A673 (cell line): ENCODE results near the gene EXO5. TPM values are rescaled to one million over a fixed set of nuclear protein-coding genes. Genes with fewer than 3 reads are reported as not detected.

Experiments used
- BruUV-seq: library from RNA; stranded (reverse); fragments of 400-500 nt; replicated peaks from 2 replicates; lab custom pipeline; 2021; lab: Mats Ljungman, UMichigan
- CTCF ChIA-PET: fragments of 300-600 bp; sonication (Branson Sonifier 250); formaldehyde crosslinking; loops from one replicate; lab custom pipeline; 2022; ENCODE audit warnings: antibody characterized with exemption; lab: Charles Lee
- POLR2A ChIA-PET: fragments of 300-600 bp; sonication (Branson Sonifier 250); formaldehyde crosslinking; loops from one replicate; lab custom pipeline; 2022; ENCODE audit warnings: antibody characterized with exemption; ENCODE audit not compliant: low non-redundant PET; lab: Charles Lee
- DNase-seq: peaks from one replicate; pipeline ENCODE4 v3.0.0-alpha.2; 2015; ENCODE audit warnings: low spot score
- H3K27ac ChIP-seq: fragments of 200-600 bp; sonication (generic); 2 replicates; pipeline ENCODE4 v1.5.1; 2016; ENCODE audit warnings: mixed run types, low read depth, mild to moderate bottlenecking, mixed read lengths, antibody characterized with exemption, low read length; ENCODE audit not compliant: poor library complexity, severe bottlenecking
- H3K27me3 ChIP-seq: fragments of 200-600 bp; sonication (generic); replicated peaks from 2 replicates; pipeline ENCODE4 v1.6.1; 2017; ENCODE audit warnings: mixed run types, low read depth, mild to moderate bottlenecking, mixed read lengths, antibody characterized with exemption, low read length; ENCODE audit not compliant: insufficient read depth, poor library complexity
- H3K36me3 ChIP-seq: fragments of 200-600 bp; sonication (generic); 2 replicates; pipeline ENCODE4 v1.6.1; 2016; ENCODE audit warnings: mixed run types, mild to moderate bottlenecking, mixed read lengths, antibody characterized with exemption, low read length; ENCODE audit not compliant: insufficient read depth, poor library complexity, severe bottlenecking
- H3K4me1 ChIP-seq: fragments of 200-600 bp; sonication (generic); 2 replicates; pipeline ENCODE4 v1.6.1; 2017; ENCODE audit warnings: mixed run types, mild to moderate bottlenecking, mixed read lengths, antibody characterized with exemption, low read length; ENCODE audit not compliant: insufficient read depth, poor library complexity, severe bottlenecking
- H3K4me3 ChIP-seq: fragments of 200-600 bp; sonication (generic); 2 replicates; pipeline ENCODE4 v1.5.1; 2016; ENCODE audit warnings: low read depth, mixed run types, mild to moderate bottlenecking, mixed read lengths, low read length; ENCODE audit not compliant: poor library complexity, severe bottlenecking
- H3K9me3 ChIP-seq: fragments of 200-600 bp; sonication (generic); 2 replicates; pipeline ENCODE4 v1.6.1; 2016; ENCODE audit warnings: mixed run types, low read depth, mild to moderate bottlenecking, mixed read lengths, antibody characterized with exemption, low read length; ENCODE audit not compliant: poor library complexity, severe bottlenecking
- EZH2 ChIP-seq: fragments of 200-600 bp; sonication (generic); IDR thresholded peaks from 2 replicates; pipeline ENCODE4 v1.6.1; 2017; ENCODE audit warnings: borderline replicate concordance, low read depth, mild to moderate bottlenecking, mixed read lengths, antibody characterized with exemption, low read length; ENCODE audit not compliant: poor library complexity, severe bottlenecking
- intact Hi-C: fragments of 100-400 bp; cut with micrococcal nuclease; formaldehyde crosslinking; loops from one replicate; pipeline ENCODE4 v1.10.0; 2022; ENCODE audit not compliant: unreplicated experiment
- total RNA-seq: library from RNA; stranded (reverse); gene quantifications from 2 replicates; pipeline ENCODE4 v1.2.3, GENCODE V29; 2021
- TF ChIP-seq, protein P1 (sequence below): fragments of 300-800, 200-600 bp; sonication (generic); conservative IDR thresholded peaks from 2 replicates; pipeline ENCODE4 v1.5.1; 2017; ENCODE audit warnings: low read depth, mild to moderate bottlenecking, antibody characterized with exemption, low read length, moderate library complexity, mixed read lengths

Gene EXO5
- total RNA-seq, 1 experiment from 2014 or later, result 20.3 TPM

DNA sequence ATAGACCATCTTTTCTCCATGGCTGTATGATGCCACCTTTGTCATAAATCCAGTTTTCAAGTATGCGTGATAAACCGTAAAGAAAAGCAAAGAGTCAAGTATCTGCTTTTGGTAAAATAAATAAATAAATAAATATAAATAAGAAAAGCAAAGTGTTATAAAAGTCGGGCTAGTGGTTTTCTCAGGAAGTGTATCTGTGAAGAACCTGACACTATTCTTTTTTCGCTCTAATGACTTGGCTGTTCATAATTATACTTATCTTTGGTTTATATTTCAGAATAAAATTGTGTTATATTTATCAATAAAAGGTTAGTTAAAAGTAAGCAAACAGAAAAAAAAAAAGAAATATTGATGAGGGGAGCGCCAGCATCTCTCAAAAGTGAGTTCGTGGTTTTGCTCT lies 594 bp upstream of the EXO5 start:
- TF ChIP-seq, protein P1, sequence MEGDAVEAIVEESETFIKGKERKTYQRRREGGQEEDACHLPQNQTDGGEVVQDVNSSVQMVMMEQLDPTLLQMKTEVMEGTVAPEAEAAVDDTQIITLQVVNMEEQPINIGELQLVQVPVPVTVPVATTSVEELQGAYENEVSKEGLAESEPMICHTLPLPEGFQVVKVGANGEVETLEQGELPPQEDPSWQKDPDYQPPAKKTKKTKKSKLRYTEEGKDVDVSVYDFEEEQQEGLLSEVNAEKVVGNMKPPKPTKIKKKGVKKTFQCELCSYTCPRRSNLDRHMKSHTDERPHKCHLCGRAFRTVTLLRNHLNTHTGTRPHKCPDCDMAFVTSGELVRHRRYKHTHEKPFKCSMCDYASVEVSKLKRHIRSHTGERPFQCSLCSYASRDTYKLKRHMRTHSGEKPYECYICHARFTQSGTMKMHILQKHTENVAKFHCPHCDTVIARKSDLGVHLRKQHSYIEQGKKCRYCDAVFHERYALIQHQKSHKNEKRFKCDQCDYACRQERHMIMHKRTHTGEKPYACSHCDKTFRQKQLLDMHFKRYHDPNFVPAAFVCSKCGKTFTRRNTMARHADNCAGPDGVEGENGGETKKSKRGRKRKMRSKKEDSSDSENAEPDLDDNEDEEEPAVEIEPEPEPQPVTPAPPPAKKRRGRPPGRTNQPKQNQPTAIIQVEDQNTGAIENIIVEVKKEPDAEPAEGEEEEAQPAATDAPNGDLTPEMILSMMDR, result no peak
- no peak for TF ChIP-seq EZH2
- DNase-seq, result no peak
- Histone ChIP-seq H3K36me3 (no peaks in the 10 kb centered on the region), H3K27ac (peak overlapping the region; percentile 76), H3K4me1 (peaks cover 3% of the 10 kb centered on the region), H3K27me3 (no peaks in the 10 kb centered on the region), H3K4me3 (peak overlapping the region; percentile 68), H3K9me3 (peaks cover 8% of the 10 kb centered on the region)
- intact Hi-C loops, result no loop called here
- CTCF ChIA-PET, result interaction anchor here (0.7 kb wide), 1 partner anchor 175 kb away, joined by 4 read pairs; no protein-coding TSS in a partner anchor
- POLR2A ChIA-PET, result interaction anchor here (0.6 to 0.7 kb wide), 3 partner anchors 9 to 296 kb away, joined by 3 to 12 read pairs (median 4); no protein-coding TSS in a partner anchor
- BruUV-seq, result TSS peak; percentile 87

DNA sequence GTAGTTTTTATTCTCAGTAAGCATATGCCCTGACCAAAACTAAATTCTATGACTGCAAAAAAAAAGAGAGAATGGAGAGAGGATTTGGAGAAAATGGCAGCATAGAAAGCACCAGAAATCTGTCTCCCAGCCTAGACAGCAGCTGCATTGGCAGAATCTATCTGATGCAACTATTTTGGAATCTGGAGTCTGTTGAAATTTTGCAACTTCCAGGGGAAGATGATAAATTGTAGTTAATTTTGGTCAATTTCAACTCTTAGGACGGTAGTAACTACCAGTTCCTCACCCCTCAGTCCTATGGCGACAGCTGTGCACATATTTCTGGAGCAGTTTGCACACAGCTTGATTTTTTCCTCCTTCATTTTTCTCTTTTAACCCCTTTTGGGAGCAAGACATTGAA lies 10.9 kb downstream of the EXO5 start:
- POLR2A ChIA-PET, result no interaction called here
- CTCF ChIA-PET, result no interaction called here
- peaks cover 55% of the 10 kb centered on the region for H3K9me3 ChIP-seq

DNA sequence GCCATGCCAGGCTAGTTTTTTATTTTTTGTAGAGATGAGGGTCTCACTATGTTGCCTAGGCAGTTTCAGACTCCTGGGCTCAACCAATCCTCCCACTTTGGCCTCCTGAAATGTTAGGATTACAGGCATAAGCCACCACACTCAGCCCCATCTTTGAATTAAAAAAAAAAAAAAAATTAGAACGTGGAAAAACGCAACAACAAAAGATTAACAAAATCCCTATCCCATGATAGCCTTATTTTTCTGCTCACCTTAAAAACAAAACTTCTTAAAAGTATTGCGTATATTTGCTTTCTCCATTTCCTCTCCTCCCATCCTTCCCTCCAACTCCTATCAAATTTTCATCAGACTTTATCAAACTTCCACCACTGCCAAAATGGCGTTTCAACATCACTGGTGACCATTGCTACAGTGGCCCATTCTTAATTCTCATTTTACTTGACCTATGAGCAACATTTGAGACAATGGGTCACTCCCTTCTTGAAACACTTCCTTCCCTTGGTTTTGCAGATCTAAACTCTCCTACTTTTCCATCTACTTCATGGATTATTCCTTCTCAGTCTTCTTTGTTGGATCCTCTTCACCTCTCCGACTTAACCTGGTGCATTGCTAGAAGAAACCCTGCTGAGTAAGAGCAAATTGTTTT lies 22.3 kb downstream of the EXO5 start:
- H3K36me3 ChIP-seq, result no peaks in the 10 kb centered on the region
- BruUV-seq, result TSS peak; percentile 99
- peaks cover 5% of the 10 kb centered on the region for H3K9me3 ChIP-seq
- DNase-seq, result no peak
- no peak for TF ChIP-seq EZH2
- TF ChIP-seq, protein P1, result no peak
- peak overlapping the region; percentile 70 for H3K27ac ChIP-seq
- ChIA-PET POLR2A (interaction anchor here (0.7 to 0.9 kb wide), 2 partner anchors 81 to 421 kb away, joined by 3 to 4 read pairs; partner anchors contain the start of gene ZFP69B), CTCF (no interaction called here)
- intact Hi-C loops, result no loop called here
- peaks cover 12% of the 10 kb centered on the region for H3K4me1 ChIP-seq
- peak overlapping the region; percentile 62 for H3K4me3 ChIP-seq
- H3K27me3 ChIP-seq, result no peaks in the 10 kb centered on the region

More for the DNA sequence above, 10.9 kb downstream of the EXO5 start:
- no peaks in the 10 kb centered on the region for H3K4me1 ChIP-seq
- no peak overlapping the region for H3K27ac ChIP-seq
- DNase-seq, result no peak
- intact Hi-C loops, result no loop called here
- H3K4me3 ChIP-seq, result no peak overlapping the region
- peaks cover 15% of the 10 kb centered on the region for H3K36me3 ChIP-seq
- no TSS peak for BruUV-seq
- no peaks in the 10 kb centered on the region for H3K27me3 ChIP-seq
- TF ChIP-seq, protein P1, result no peak
- no peak for TF ChIP-seq EZH2
